GM12872 (cell line): ENCODE results near the gene EGFLAM.

ENCODE experiments used
- CTCF ChIP-seq: IDR thresholded peaks from 3 replicates; pipeline ENCODE4 v1.5.1; 2011; ENCODE audit warnings: low read depth, mild to moderate bottlenecking, low read length, moderate library complexity; ENCODE audit not compliant: insufficient read depth

EGFLAM gene

GRCh38 chr5:38458174-38458573 lies 199.8 kb downstream of the EGFLAM start:
- TF ChIP-seq CTCF, result no peak

GRCh38 chr5:38462976-38463633 lies 204.7 kb downstream of the EGFLAM start:
- TF ChIP-seq CTCF, result no peak

GRCh38 chr5:38463634-38464521 lies 205.5 kb downstream of the EGFLAM start:
- TF ChIP-seq CTCF, result no peak

- TF ChIP-seq CTCF, result no peak
Observed at GRCh38 chr5:38465061-38465460, 206.7 kb downstream of the EGFLAM start.

- no peak for TF ChIP-seq CTCF
Observed at GRCh38 chr5:38465702-38466423, 207.5 kb downstream of the EGFLAM start.

GRCh38 chr5:38466424-38467189 lies 208.2 kb downstream of the EGFLAM start:
- no peak for TF ChIP-seq CTCF
